IPS-15b (cell line): ENCODE results near the gene FRMD8.

Experiments used
- H3K27me3 ChIP-seq: one replicate; pipeline ENCODE4 v1.6.1; 2013; ENCODE audit warnings: low read length; ENCODE audit not compliant: control insufficient read depth, insufficient read depth
- H3K36me3 ChIP-seq: one replicate; pipeline ENCODE4 v1.6.1; 2013; ENCODE audit warnings: low read length; ENCODE audit not compliant: control insufficient read depth, insufficient read depth
- H3K4me1 ChIP-seq: one replicate; pipeline ENCODE4 v1.6.1; 2013; ENCODE audit warnings: mild to moderate bottlenecking, low read length; ENCODE audit not compliant: control insufficient read depth, insufficient read depth
- H3K4me3 ChIP-seq: one replicate; pipeline ENCODE4 v1.5.1; 2013; ENCODE audit warnings: low read depth, low read length
- H3K9ac ChIP-seq: one replicate; pipeline ENCODE4 v1.6.1; 2013; ENCODE audit warnings: low read depth, mild to moderate bottlenecking, low read length
- H3K9me3 ChIP-seq: one replicate; pipeline ENCODE4 v1.6.1; 2013; ENCODE audit warnings: mild to moderate bottlenecking, low read length; ENCODE audit not compliant: control insufficient read depth, insufficient read depth

FRMD8 gene

DNA sequence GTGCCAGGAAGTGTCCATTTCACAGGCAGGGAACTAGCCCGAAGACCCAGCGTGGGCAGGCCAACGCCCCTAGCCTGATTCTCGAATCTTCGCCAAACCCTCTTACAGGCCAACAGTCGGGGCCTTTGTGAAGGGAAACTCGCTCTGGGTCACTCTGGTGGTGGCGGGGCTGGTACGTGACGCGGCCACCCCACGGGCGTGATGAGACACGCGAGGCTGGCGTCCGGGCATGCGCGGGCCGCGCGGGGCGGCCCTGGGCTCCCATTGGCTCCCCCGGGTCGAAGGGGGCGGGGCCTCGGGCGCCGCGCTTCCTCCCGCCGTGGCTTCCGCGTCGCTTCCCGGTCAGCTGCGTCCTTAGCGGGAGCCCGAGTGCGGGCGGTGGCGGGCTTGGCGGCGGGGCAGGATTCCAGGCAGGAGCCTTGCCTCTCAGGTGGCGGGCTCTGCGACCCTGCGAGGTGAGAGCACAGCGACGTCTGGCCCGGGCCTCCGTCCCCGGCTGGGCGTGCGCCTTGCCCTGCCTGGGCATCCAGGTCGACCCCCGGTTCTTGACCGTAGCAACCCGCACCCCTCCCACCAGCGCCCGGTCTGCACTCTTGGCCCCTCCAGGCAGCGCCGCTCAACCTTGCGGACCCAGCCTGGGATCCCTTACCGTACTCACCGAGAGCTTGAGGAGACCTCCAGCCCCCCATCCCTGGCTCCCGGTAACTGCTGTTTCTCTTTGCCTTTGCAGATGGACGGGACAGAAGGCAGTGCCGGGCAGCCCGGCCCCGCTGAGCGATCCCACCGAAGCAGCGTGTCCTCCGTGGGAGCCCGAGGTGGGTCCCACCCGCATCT is at the start of gene FRMD8:
FRMD8 (plus strand) TSS at position 331 of the 834 bp plus-strand sequence; CDS start at position 731, 400 bp downstream.
- Histone ChIP-seq H3K9ac (peak within 1 kb of the TSS; percentile 81), H3K9me3 (no peaks in the 10 kb centered on the region), H3K27me3 (no peaks in the 10 kb centered on the region), H3K36me3 (no peaks in the 10 kb centered on the region), H3K4me1 (peaks cover 6% of the 10 kb centered on the region), H3K4me3 (peak within 1 kb of the TSS; percentile 75)

GRCh38 chr11:65338676-65339075 is 47.8 kb upstream of the FRMD8 start:
- H3K9ac ChIP-seq = no peak overlapping the region
- no peak overlapping the region for H3K4me3 ChIP-seq
- H3K27me3 ChIP-seq = no peaks in the 10 kb centered on the region
- peaks cover 2% of the 10 kb centered on the region for H3K4me1 ChIP-seq
- H3K36me3 ChIP-seq = peaks cover 32% of the 10 kb centered on the region
- no peaks in the 10 kb centered on the region for H3K9me3 ChIP-seq

- no peaks in the 10 kb centered on the region for H3K27me3 ChIP-seq
- H3K9me3 ChIP-seq = no peaks in the 10 kb centered on the region
- H3K9ac ChIP-seq = no peak overlapping the region
- no peaks in the 10 kb centered on the region for H3K4me1 ChIP-seq
- peaks cover 43% of the 10 kb centered on the region for H3K36me3 ChIP-seq
- no peak overlapping the region for H3K4me3 ChIP-seq
These were observed 46.2 kb upstream of the FRMD8 start for GRCh38 chr11:65340226-65340625.

- Histone ChIP-seq H3K9me3 (no peaks in the 10 kb centered on the region), H3K4me3 (no peak overlapping the region), H3K9ac (no peak overlapping the region), H3K36me3 (peaks cover 53% of the 10 kb centered on the region), H3K4me1 (no peaks in the 10 kb centered on the region), H3K27me3 (no peaks in the 10 kb centered on the region)
These were observed 44.6 kb upstream of the FRMD8 start for GRCh38 chr11:65341856-65342255.

DNA sequence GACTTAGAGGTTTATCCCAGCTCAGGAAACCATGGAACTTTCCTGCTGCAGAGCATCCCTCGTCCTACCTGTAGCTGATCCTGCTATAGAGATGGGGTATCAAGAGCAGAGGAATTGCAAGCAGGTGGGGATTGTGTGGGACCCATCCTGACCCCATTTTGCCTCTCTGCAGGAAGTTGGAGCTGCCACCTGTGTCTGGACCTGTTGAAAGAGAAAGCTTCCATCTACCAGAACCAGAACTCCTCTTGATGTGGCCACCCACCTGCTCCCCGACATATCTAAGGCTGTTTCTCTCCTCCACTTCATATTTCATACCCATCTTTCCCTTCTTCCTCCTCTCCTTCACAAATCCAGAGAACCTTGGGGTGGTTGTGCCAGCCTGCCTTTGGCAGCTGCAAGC is 34.9 kb upstream of the FRMD8 start:
- no peak overlapping the region for H3K9ac ChIP-seq
- H3K27me3 ChIP-seq = peaks cover 12% of the 10 kb centered on the region
- H3K36me3 ChIP-seq = peaks cover 24% of the 10 kb centered on the region
- no peak overlapping the region for H3K4me3 ChIP-seq
- H3K4me1 ChIP-seq = no peaks in the 10 kb centered on the region
- H3K9me3 ChIP-seq = no peaks in the 10 kb centered on the region

DNA sequence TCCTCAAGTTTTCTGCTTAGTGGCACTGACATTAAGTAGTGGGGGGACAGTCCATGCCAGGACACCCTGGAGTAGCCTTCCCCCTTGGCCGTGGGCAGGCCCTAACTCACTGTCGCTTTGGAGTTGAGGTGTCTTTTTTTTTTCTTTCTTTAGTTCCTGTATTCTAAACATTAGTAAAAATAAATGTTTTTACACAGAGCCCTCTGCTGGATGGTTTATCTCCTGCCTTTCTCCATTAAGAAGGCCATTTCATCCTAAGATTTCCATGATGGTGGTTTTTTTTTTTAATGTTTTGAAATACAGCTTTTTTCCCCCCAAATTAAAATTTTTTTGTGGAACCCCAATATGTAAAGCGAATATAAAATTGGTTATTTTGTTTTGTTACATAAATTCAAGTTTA is 33.7 kb upstream of the FRMD8 start:
- Histone ChIP-seq H3K27me3 (peaks cover 25% of the 10 kb centered on the region), H3K36me3 (peaks cover 20% of the 10 kb centered on the region), H3K9me3 (no peaks in the 10 kb centered on the region), H3K4me1 (no peaks in the 10 kb centered on the region), H3K4me3 (no peak overlapping the region), H3K9ac (no peak overlapping the region)

GRCh38 chr11:65353376-65353775 is 33.1 kb upstream of the FRMD8 start:
- H3K36me3 ChIP-seq = peaks cover 15% of the 10 kb centered on the region
- H3K4me3 ChIP-seq = peak overlapping the region; percentile 93

DNA sequence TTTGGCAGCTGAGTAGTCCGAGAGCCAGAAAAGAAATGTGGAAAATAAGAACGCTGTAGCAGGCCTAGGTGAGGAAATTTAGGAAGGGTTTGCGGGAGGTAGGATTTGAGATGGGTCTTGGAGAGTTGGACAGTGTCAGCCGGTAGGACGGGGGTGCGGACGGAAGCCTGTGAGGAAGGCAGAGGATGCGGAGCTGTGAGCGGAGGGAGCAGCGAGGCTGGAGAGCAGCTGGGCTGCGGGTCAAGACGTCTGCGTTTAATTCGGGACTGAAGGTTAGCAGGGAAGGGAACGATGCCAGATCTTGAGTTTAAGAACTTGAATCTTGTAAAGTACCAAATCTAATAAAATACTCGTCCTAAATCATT is 32.6 kb upstream of the FRMD8 start:
- Histone ChIP-seq H3K4me1 (no peaks in the 10 kb centered on the region), H3K27me3 (peaks cover 29% of the 10 kb centered on the region), H3K9me3 (no peaks in the 10 kb centered on the region), H3K36me3 (peaks cover 11% of the 10 kb centered on the region), H3K9ac (no peak overlapping the region), H3K4me3 (peak overlapping the region; percentile 93)

More at GRCh38 chr11:65353376-65353775, 33.1 kb upstream of the FRMD8 start:
- peaks cover 29% of the 10 kb centered on the region for H3K27me3 ChIP-seq
- no peaks in the 10 kb centered on the region for H3K9me3 ChIP-seq
- H3K4me1 ChIP-seq = no peaks in the 10 kb centered on the region
- no peak overlapping the region for H3K9ac ChIP-seq

GRCh38 chr11:65354265-65355012 is 32.0 kb upstream of the FRMD8 start, which contains the start of gene TIGD3:
TIGD3 (plus strand) TSS chr11:65354751; CDS start chr11:65355809, 1,058 bp downstream.
- H3K36me3 ChIP-seq = peaks cover 8% of the 10 kb centered on the region
- no peaks in the 10 kb centered on the region for H3K9me3 ChIP-seq
- H3K27me3 ChIP-seq = peaks cover 29% of the 10 kb centered on the region
- no peak within 1 kb of the TSS for H3K9ac ChIP-seq
- H3K4me3 ChIP-seq = peak within 1 kb of the TSS; percentile 93
- no peaks in the 10 kb centered on the region for H3K4me1 ChIP-seq

DNA sequence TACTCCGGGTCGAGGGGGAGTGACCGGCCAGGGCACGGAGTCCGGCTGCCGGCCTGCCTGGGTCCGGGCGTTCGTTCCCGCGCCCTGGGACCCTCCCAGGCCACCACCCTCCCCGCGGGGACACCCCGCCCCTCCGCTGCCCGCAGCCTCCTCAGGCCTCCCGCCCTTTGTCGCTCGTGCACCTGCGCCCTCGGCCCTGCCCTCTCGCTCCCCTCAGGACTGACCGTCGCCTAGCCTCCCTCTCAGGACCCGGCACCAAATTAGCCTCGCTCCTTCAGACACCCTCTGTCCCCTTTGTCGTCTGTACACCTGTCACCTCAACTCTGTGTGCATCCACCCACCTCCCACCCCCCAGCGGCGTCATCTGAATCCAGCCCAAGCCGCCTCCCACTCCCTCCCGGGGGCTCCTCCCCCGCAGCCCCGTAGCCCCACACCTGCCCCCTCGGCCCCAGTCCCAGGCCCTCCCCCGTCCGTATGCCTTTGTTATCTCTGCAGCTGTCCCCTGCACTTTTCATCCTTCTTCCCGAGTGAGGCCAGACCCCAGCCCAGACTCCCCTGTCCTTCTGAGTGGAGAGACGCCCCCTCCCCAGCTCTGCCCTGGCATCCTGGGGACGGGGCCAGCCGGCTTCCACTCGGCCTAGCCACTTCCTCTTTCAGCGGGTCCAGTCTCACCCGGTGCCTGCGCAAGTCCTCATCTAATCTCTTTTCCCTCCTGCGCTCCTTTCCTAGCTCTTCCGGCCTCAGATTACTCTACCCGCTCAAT is 31.2 kb upstream of the FRMD8 start:
- Histone ChIP-seq H3K9ac (no peak overlapping the region), H3K36me3 (peaks cover 8% of the 10 kb centered on the region), H3K4me1 (no peaks in the 10 kb centered on the region), H3K4me3 (peak overlapping the region; percentile 86), H3K9me3 (no peaks in the 10 kb centered on the region), H3K27me3 (peaks cover 29% of the 10 kb centered on the region)

DNA sequence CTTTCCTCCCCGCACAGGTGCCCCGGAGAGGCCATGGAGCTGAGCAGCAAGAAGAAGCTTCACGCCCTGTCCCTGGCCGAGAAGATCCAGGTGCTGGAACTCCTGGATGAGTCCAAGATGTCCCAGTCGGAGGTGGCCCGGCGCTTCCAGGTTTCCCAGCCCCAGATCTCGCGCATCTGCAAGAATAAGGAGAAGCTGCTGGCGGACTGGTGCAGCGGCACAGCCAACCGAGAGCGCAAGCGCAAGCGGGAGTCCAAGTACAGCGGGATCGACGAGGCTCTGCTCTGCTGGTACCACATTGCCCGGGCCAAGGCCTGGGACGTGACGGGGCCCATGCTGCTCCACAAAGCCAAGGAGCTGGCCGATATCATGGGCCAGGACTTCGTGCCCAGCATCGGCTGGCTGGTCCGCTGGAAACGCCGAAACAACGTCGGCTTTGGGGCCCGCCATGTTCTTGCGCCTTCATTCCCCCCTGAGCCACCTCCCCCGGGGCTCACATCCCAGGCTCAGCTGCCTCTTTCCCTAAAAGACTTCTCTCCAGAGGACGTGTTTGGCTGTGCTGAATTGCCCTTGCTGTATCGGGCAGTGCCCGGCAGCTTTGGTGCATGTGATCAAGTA is 30.6 kb upstream of the FRMD8 start:
- no peaks in the 10 kb centered on the region for H3K4me1 ChIP-seq
- no peaks in the 10 kb centered on the region for H3K9me3 ChIP-seq
- peak overlapping the region; percentile 86 for H3K4me3 ChIP-seq
- peaks cover 8% of the 10 kb centered on the region for H3K36me3 ChIP-seq
- peaks cover 29% of the 10 kb centered on the region for H3K27me3 ChIP-seq
- H3K9ac ChIP-seq = no peak overlapping the region
